Naive thymus-derived CD4-positive, alpha-beta T cell (primary cell): ENCODE results near the gene DUSP11. TPM values are rescaled to one million over a fixed set of nuclear protein-coding genes. Genes with fewer than 3 reads are reported as not detected.
"Not testable (repeated sequence)": the region's sequence is repeated elsewhere in the genome, so short reads cannot be mapped to it uniquely, and the experiment has no call there.

Experiments
- ATAC-seq: fragments of 150-1000 bp; cut with Tn5 transposase; 2 replicates; pipeline ENCODE4 v1.10.0; 2021; ENCODE audit warnings: mild to moderate bottlenecking, moderate library complexity
- CTCF ChIA-PET: fragments of 350-600 bp; sonication (Branson Sonifier 250); formaldehyde crosslinking; loops from one replicate; lab custom pipeline; 2021; ENCODE audit warnings: antibody characterized with exemption; lab: Charles Lee
- POLR2A ChIA-PET: fragments of 350-600 bp; sonication (Branson Sonifier 250); formaldehyde crosslinking; loops from one replicate; lab custom pipeline; 2021; ENCODE audit warnings: antibody characterized with exemption, inconsistent platforms; lab: Charles Lee
- DNase-seq, 9 donors: peaks; one replicate each; pipeline versions ENCODE4 v3.0.0 to v3.0.0-alpha.2; 2020 to 2022; ENCODE audit warnings: mixed read lengths in 1 of 9
- H3K27ac ChIP-seq: one replicate; pipeline ENCODE4 v1.7.0; 2013; ENCODE audit warnings: mild to moderate bottlenecking, low read depth, low read length, moderate library complexity
- H3K27me3 ChIP-seq, 2 donors: one replicate each; pipeline ENCODE4 v1.7.0; 2013; ENCODE audit warnings: low read length in 2 of 2, mild to moderate bottlenecking in 2 of 2, moderate library complexity in 2 of 2; ENCODE audit not compliant: control insufficient read depth in 2 of 2, insufficient read depth in 2 of 2
- H3K36me3 ChIP-seq, 3 experiments: 1 replicate in 2 of 3; 2 replicates in 1 of 3; pipeline ENCODE4 v1.7.0; 2013; ENCODE audit warnings: low read length in 3 of 3, mild to moderate bottlenecking in 3 of 3, moderate library complexity in 1 of 3; ENCODE audit not compliant: insufficient read depth in 3 of 3, control insufficient read depth in 2 of 3
- H3K4me1 ChIP-seq, 2 donors: one replicate each; pipeline ENCODE4 v1.7.0; 2013; ENCODE audit warnings: low read length in 2 of 2, mild to moderate bottlenecking in 2 of 2, moderate library complexity in 1 of 2; ENCODE audit not compliant: control insufficient read depth in 2 of 2, insufficient read depth in 2 of 2
- H3K4me3 ChIP-seq: 2 replicates; pipeline ENCODE4 v1.7.0; 2013; ENCODE audit warnings: mild to moderate bottlenecking, low read length
- H3K9me3 ChIP-seq, 3 experiments: 1 replicate in 2 of 3; 2 replicates in 1 of 3; pipeline ENCODE4 v1.7.0; 2013; ENCODE audit warnings: low read length in 3 of 3; ENCODE audit not compliant: control insufficient read depth in 2 of 3
- H3K27ac Mint-ChIP-seq, 9 donors: one replicate each; pipeline ENCODE4 v1.8.0; 2020 to 2022; ENCODE audit warnings: mixed read lengths in 9 of 9, mild to moderate bottlenecking in 8 of 9, moderate library complexity in 5 of 9, inconsistent platforms in 2 of 9
- H3K27me3 Mint-ChIP-seq, 5 donors: one replicate each; pipeline ENCODE4 v1.8.0; 2021 to 2022; ENCODE audit warnings: mixed read lengths in 5 of 5, mild to moderate bottlenecking in 1 of 5
- H3K36me3 Mint-ChIP-seq, 5 donors: one replicate each; pipeline ENCODE4 v1.8.0; 2020 to 2022; ENCODE audit warnings: mixed read lengths in 5 of 5, mild to moderate bottlenecking in 3 of 5, inconsistent platforms in 1 of 5
- H3K4me1 Mint-ChIP-seq, 7 donors: one replicate each; pipeline ENCODE4 v1.8.0; 2020 to 2022; ENCODE audit warnings: mixed read lengths in 7 of 7, mild to moderate bottlenecking in 3 of 7, inconsistent platforms in 1 of 7
- H3K4me3 Mint-ChIP-seq, 10 donors: one replicate each; pipeline ENCODE4 v1.8.0; 2020 to 2022; ENCODE audit warnings: mild to moderate bottlenecking in 10 of 10, mixed read lengths in 10 of 10, moderate library complexity in 6 of 10, inconsistent platforms in 2 of 10
- H3K9me3 Mint-ChIP-seq, 11 donors: one replicate each; pipeline ENCODE4 v1.8.0; 2020 to 2022; ENCODE audit warnings: mixed read lengths in 11 of 11, mild to moderate bottlenecking in 4 of 11, inconsistent platforms in 1 of 11, moderate library complexity in 1 of 11
- intact Hi-C, 2 donors: fragments of 100-400 bp; cut with micrococcal nuclease; formaldehyde crosslinking; loops; one replicate each; pipeline ENCODE4 v1.15.1; 2023
- polyA plus RNA-seq, 2 donors: library from polyadenylated mRNA; unstranded; fragments of 300-500 nt; fragmentation: Illumina TruSeq; gene quantifications; one replicate each; pipeline ENCODE4 v1.2.3, GENCODE V29; 2021
- total RNA-seq, 6 experiments: library from RNA in 5 of 6; stranded (reverse) in 5 of 6; gene quantifications; 1 replicate in 5 of 6; 2 replicates in 1 of 6; pipeline ENCODE4 v1.2.3 and lab custom pipeline; 2021 to 2026

DUSP11 gene
- total and polyA plus RNA-seq, 7 experiments from 2014 or later = 32.0 to 70.9 (median 44.5) TPM

DNA sequence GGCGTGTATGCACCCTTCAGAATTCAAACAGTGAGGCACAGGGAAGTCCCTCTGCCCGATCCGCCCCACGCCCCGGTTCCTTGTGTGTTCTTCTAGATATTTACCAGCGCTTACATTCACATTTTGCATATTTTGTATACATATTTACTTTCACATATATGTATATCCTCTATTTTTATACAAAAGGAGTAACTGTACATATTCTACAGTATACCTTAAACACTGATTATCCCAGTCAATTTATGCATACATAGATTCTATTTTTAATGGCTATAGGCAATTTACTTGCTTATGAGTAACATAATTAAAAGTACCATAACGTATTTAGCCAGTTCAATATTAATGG lies 307 bp upstream of the DUSP11 start:
- peak overlapping the region; percentile 95 for H3K27ac ChIP-seq
- ATAC-seq = no peak

GRCh38 chr2:73778867-73779466 lies 936 bp downstream of the DUSP11 start:
- peak overlapping the region; percentile 95 to 100 (median 98) for H3K27ac Mint-ChIP-seq

More for the DNA sequence above, 307 bp upstream of the DUSP11 start:
- H3K4me3 ChIP-seq = peak overlapping the region; percentile 87
- H3K4me1 ChIP-seq = peaks cover 0 to 16% of the 10 kb centered on the region in 2 donors
- peaks cover 23 to 44% (median 35%) of the 10 kb centered on the region in 7 donors for H3K4me1 Mint-ChIP-seq
- ChIA-PET POLR2A (interaction anchor here (1.0 to 1.2 kb wide), 2 partner anchors 43 kb away, joined by 4 to 6 read pairs; partner anchors contain the start of gene TPRKB), CTCF (interaction anchor here (1.4 kb wide), 1 partner anchor 44 kb away, joined by 4 read pairs; no protein-coding TSS in a partner anchor)
- H3K9me3 Mint-ChIP-seq = peaks cover 0 to 2% (median 0%) of the 10 kb centered on the region in 11 donors
- H3K27me3 ChIP-seq = no peaks in the 10 kb centered on the region
- H3K36me3 Mint-ChIP-seq = peaks cover 0 to 16% (median 12%) of the 10 kb centered on the region in 5 donors
- intact Hi-C loops = loop anchor here (1.0 to 10.0 kb wide), 3 partner anchors 43 to 545 kb away; partner anchors contain the start of genes STAMBP (in 2 of the 2), TPRKB (in 2 of the 2), CCT7 (in 1 of the 2) and PRADC1 (in 1 of the 2)
- H3K4me3 Mint-ChIP-seq = peak overlapping the region; percentile 95 to 100 (median 98)
- H3K27ac Mint-ChIP-seq = peak overlapping the region; percentile 95 to 100 (median 98)
- no peaks in the 10 kb centered on the region for H3K9me3 ChIP-seq
- peaks cover 0 to 4% (median 4%) of the 10 kb centered on the region in 5 donors for H3K27me3 Mint-ChIP-seq
- no peak for DNase-seq
- peaks cover 0 to 21% (median 7%) of the 10 kb centered on the region in 3 experiments for H3K36me3 ChIP-seq

DNA sequence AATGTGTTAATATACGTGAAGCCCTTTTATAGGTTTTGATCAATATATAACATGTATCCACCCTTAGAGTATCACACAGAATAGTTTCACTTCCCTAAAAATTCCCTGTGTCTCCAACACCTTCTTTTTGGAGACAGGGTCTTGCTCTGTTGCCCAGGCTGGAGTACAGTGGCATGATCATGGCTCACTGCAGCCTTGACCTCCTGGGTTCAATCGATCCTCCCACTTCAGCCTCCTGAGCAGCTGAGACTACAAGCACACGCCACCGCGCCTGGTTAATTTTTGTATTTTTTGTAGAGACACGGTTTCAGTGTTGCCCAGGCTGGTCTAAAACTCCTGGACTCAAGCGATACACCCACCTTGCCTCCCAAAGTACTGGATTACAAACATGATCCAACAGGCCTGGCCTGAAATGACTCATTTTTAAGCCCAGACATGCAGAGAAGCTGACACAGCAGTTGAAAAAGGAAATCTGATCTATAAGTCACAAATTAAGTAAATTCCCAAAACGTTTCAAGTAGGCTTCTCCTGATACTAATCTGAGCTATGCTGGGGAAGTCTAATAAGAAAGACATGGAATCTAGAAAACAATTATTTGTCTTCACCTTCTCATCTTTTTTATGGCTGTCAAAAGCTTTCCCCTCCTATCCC lies 2.9 kb downstream of the DUSP11 start:
- intact Hi-C loops = loop anchor here in 1 of 2 donors (10.0 kb wide), 1 partner anchor 82 kb away; no protein-coding TSS in a partner anchor
- CTCF ChIA-PET = no interaction called here

More at GRCh38 chr2:73778867-73779466, 936 bp downstream of the DUSP11 start:
- peaks cover 0 to 16% of the 10 kb centered on the region in 2 donors for H3K4me1 ChIP-seq
- CTCF ChIA-PET, H3K27me3 ChIP-seq, H3K9me3 ChIP-seq, H3K27me3 Mint-ChIP-seq, ATAC-seq, H3K9me3 Mint-ChIP-seq: not testable (repeated sequence)
- POLR2A ChIA-PET = interaction anchor here (0.7 to 1.0 kb wide), 4 partner anchors 41 to 704 kb away, joined by 3 to 5 read pairs (median 4); partner anchors contain the start of genes CCDC142, TPRKB and TTC31
- H3K36me3 ChIP-seq = peaks cover 0 to 32% (median 15%) of the 10 kb centered on the region in 3 experiments
- peak in 1 of 9 donors; percentile 1 for DNase-seq
- H3K4me3 Mint-ChIP-seq = peak overlapping the region; percentile 95 to 100 (median 98)
- intact Hi-C loops = loop anchor here in 1 of 2 donors (10.0 kb wide), 1 partner anchor 84 kb away; no protein-coding TSS in a partner anchor
- peak overlapping the region; percentile 95 for H3K27ac ChIP-seq
- H3K4me1 Mint-ChIP-seq = peaks cover 25 to 56% (median 41%) of the 10 kb centered on the region in 7 donors
- peaks cover 0 to 27% (median 21%) of the 10 kb centered on the region in 5 donors for H3K36me3 Mint-ChIP-seq
- H3K4me3 ChIP-seq = peak overlapping the region; percentile 87

GRCh38 chr2:73776381-73776780 lies 3.5 kb downstream of the DUSP11 start:
- Histone ChIP-seq H3K36me3 (peaks cover 14 to 51% (median 18%) of the 10 kb centered on the region in 3 experiments), H3K4me3 (no peak overlapping the region), H3K9me3 (no peaks in the 10 kb centered on the region), H3K27me3 (no peaks in the 10 kb centered on the region), H3K27ac (no peak overlapping the region), H3K4me1 (peaks cover 0 to 16% of the 10 kb centered on the region in 2 donors)
- H3K9me3 Mint-ChIP-seq = peaks cover 0 to 2% (median 0%) of the 10 kb centered on the region in 11 donors
- H3K27me3 Mint-ChIP-seq = no peaks in the 10 kb centered on the region
- ATAC-seq (no peak), DNase-seq (no peak)
- peaks cover 0 to 38% (median 25%) of the 10 kb centered on the region in 5 donors for H3K36me3 Mint-ChIP-seq
- ChIA-PET CTCF (no interaction called here), POLR2A (no interaction called here)
- intact Hi-C loops = loop anchor here in 1 of 2 donors (10.0 kb wide), 1 partner anchor 82 kb away; no protein-coding TSS in a partner anchor
- no peak overlapping the region for H3K27ac Mint-ChIP-seq
- H3K4me3 Mint-ChIP-seq = peak overlapping the region in 1 of 10 donors; percentile 13
- peaks cover 28 to 76% (median 58%) of the 10 kb centered on the region in 7 donors for H3K4me1 Mint-ChIP-seq

More for the DNA sequence above, 2.9 kb downstream of the DUSP11 start:
- Histone ChIP-seq H3K4me1 (peaks cover 0 to 16% of the 10 kb centered on the region in 2 donors), H3K9me3 (no peaks in the 10 kb centered on the region), H3K4me3 (no peak overlapping the region), H3K27me3 (no peaks in the 10 kb centered on the region), H3K27ac (no peak overlapping the region), H3K36me3 (peaks cover 12 to 49% (median 18%) of the 10 kb centered on the region in 3 experiments)
- Mint-ChIP-seq H3K36me3 (peaks cover 0 to 37% (median 24%) of the 10 kb centered on the region in 5 donors), H3K27me3 (no peaks in the 10 kb centered on the region), H3K4me1 (peaks cover 27 to 75% (median 56%) of the 10 kb centered on the region in 7 donors), H3K9me3 (peaks cover 0 to 2% (median 0%) of the 10 kb centered on the region in 11 donors), H3K4me3 (peak overlapping the region in 3 of 10 donors; percentile 13 to 35 (median 34)), H3K27ac (peak overlapping the region in 1 of 9 donors; percentile 25)
- ATAC-seq (no peak), DNase-seq (no peak)
- POLR2A ChIA-PET = interaction anchor here (0.9 kb wide), 1 partner anchor 224 kb away, joined by 4 read pairs; no protein-coding TSS in a partner anchor

- intact Hi-C loops = loop anchor here in 1 of 2 donors (10.0 kb wide), 1 partner anchor 78 kb away; no protein-coding TSS in a partner anchor
Observed at GRCh38 chr2:73772819-73773218, 7.1 kb downstream of the DUSP11 start.

GRCh38 chr2:73770725-73771124 lies 9.2 kb downstream of the DUSP11 start:
- Mint-ChIP-seq H3K27ac (peak overlapping the region in 2 of 9 donors; percentile 1 to 16), H3K4me1 (peaks cover 17 to 65% (median 44%) of the 10 kb centered on the region in 7 donors), H3K36me3 (peaks cover 17 to 65% (median 49%) of the 10 kb centered on the region in 5 donors), H3K27me3 (no peaks in the 10 kb centered on the region), H3K9me3 (peaks cover 0 to 2% (median 0%) of the 10 kb centered on the region in 11 donors), H3K4me3 (no peak overlapping the region)
- no peaks in the 10 kb centered on the region for H3K4me1 ChIP-seq
- no peak overlapping the region for H3K4me3 ChIP-seq
- no peak for DNase-seq
- no peak overlapping the region for H3K27ac ChIP-seq
- H3K36me3 ChIP-seq = peaks cover 27 to 73% (median 29%) of the 10 kb centered on the region in 3 experiments
- no peaks in the 10 kb centered on the region for H3K9me3 ChIP-seq
- intact Hi-C loops = loop anchor here in 1 of 2 donors (10.0 kb wide), 1 partner anchor 76 kb away; no protein-coding TSS in a partner anchor
- ATAC-seq = no peak
- H3K27me3 ChIP-seq = no peaks in the 10 kb centered on the region
- ChIA-PET CTCF (no interaction called here), POLR2A (no interaction called here)

More at GRCh38 chr2:73772819-73773218, 7.1 kb downstream of the DUSP11 start:
- CTCF ChIA-PET = no interaction called here
- H3K4me1 ChIP-seq = peaks cover 0 to 5% of the 10 kb centered on the region in 2 donors
- no peak for ATAC-seq
- no peak overlapping the region for H3K27ac Mint-ChIP-seq
- no peak for DNase-seq
- no peaks in the 10 kb centered on the region for H3K9me3 ChIP-seq
- H3K4me3 Mint-ChIP-seq = no peak overlapping the region
- H3K4me1 Mint-ChIP-seq = peaks cover 28 to 82% (median 57%) of the 10 kb centered on the region in 7 donors
- peaks cover 0 to 2% (median 0%) of the 10 kb centered on the region in 11 donors for H3K9me3 Mint-ChIP-seq
- POLR2A ChIA-PET = no interaction called here
- no peaks in the 10 kb centered on the region for H3K27me3 ChIP-seq
- H3K36me3 Mint-ChIP-seq = peaks cover 10 to 66% (median 47%) of the 10 kb centered on the region in 5 donors
- no peak overlapping the region for H3K27ac ChIP-seq
- H3K27me3 Mint-ChIP-seq = no peaks in the 10 kb centered on the region
- H3K4me3 ChIP-seq = no peak overlapping the region
- H3K36me3 ChIP-seq = peaks cover 25 to 72% (median 34%) of the 10 kb centered on the region in 3 experiments
